ENCODE data around the gene RAE1. TPM values are rescaled to one million over a fixed set of nuclear protein-coding genes. Genes with fewer than 3 reads are reported as not detected.

Gene RAE1
- total RNA-seq, 1 experiment from 2014 or later: 34.5 TPM

DNA sequence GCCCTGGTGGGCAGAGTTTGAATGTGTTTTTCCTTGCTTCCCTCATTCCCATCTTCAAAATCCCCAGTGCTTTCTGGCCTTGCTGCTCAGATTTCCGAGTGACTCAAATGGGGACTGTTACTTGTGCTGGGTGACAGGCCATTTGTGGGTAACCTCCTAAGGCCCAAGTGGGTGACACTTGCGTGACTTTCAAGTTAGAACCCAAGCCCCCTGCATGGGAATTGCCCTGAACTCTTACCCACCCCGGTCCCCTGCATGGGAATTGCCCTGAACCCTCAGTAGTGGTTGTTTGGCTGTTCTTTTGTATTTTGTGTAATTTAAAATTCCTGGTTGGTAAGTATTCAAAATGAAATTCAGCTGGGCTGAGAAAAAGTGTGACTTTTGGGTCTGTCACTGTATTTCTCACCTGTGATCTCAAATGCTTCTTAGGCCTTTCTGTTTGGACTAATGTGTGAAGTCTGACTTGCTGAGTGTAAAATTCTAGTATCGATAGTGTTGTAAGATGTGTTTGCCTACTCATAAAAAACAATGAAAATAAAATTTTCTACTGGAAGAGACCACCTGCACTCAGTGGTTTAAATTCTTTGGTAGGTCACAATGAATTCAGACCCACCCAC is 27.7 kb downstream of the RAE1 start:
- ChIA-PET POLR2A (no interaction called here), CTCF (no interaction called here)
- intact Hi-C loops (cut with micrococcal nuclease; ENCODE audit: unreplicated experiment) (no loop called here), in situ Hi-C loops (cut with HindIII; ENCODE audit: low pct_unique_long_range_greater_than_20kb, low sequenced_read_pairs) (no loop called here)
- TF ChIP-seq SIN3A (IDR thresholded peaks at IDR 0.05; ENCODE audit: borderline replicate concordance, insufficient read depth, low read depth, low read length) (no peak), TCF7L2 (IDR thresholded peaks at IDR 0.05; ENCODE audit: low read depth, low read length) (no peak), POLR2AphosphoS5 (IDR thresholded peaks at IDR 0.05; ENCODE audit: low read depth, low read length) (no peak)
- TF ChIP-seq, protein P1, sequence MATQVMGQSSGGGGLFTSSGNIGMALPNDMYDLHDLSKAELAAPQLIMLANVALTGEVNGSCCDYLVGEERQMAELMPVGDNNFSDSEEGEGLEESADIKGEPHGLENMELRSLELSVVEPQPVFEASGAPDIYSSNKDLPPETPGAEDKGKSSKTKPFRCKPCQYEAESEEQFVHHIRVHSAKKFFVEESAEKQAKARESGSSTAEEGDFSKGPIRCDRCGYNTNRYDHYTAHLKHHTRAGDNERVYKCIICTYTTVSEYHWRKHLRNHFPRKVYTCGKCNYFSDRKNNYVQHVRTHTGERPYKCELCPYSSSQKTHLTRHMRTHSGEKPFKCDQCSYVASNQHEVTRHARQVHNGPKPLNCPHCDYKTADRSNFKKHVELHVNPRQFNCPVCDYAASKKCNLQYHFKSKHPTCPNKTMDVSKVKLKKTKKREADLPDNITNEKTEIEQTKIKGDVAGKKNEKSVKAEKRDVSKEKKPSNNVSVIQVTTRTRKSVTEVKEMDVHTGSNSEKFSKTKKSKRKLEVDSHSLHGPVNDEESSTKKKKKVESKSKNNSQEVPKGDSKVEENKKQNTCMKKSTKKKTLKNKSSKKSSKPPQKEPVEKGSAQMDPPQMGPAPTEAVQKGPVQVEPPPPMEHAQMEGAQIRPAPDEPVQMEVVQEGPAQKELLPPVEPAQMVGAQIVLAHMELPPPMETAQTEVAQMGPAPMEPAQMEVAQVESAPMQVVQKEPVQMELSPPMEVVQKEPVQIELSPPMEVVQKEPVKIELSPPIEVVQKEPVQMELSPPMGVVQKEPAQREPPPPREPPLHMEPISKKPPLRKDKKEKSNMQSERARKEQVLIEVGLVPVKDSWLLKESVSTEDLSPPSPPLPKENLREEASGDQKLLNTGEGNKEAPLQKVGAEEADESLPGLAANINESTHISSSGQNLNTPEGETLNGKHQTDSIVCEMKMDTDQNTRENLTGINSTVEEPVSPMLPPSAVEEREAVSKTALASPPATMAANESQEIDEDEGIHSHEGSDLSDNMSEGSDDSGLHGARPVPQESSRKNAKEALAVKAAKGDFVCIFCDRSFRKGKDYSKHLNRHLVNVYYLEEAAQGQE (IDR thresholded peaks at IDR 0.05; ENCODE audit: insufficient read depth in 1 of 2, low read depth in 2 of 2, low read length in 1 of 2): no peak
- TF ChIP-seq, protein P2, sequence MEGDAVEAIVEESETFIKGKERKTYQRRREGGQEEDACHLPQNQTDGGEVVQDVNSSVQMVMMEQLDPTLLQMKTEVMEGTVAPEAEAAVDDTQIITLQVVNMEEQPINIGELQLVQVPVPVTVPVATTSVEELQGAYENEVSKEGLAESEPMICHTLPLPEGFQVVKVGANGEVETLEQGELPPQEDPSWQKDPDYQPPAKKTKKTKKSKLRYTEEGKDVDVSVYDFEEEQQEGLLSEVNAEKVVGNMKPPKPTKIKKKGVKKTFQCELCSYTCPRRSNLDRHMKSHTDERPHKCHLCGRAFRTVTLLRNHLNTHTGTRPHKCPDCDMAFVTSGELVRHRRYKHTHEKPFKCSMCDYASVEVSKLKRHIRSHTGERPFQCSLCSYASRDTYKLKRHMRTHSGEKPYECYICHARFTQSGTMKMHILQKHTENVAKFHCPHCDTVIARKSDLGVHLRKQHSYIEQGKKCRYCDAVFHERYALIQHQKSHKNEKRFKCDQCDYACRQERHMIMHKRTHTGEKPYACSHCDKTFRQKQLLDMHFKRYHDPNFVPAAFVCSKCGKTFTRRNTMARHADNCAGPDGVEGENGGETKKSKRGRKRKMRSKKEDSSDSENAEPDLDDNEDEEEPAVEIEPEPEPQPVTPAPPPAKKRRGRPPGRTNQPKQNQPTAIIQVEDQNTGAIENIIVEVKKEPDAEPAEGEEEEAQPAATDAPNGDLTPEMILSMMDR (IDR thresholded peaks at IDR 0.05): no peak
- H3K27me3 ChIP-seq (ENCODE audit: control insufficient read depth, insufficient read depth, low read length): no peaks in the 10 kb centered on the region
- DNase-seq (ENCODE audit: low read depth, low spot score): no peak
- no peak overlapping the region for H3K27ac ChIP-seq (ENCODE audit: low read length)
- no peaks in the 10 kb centered on the region for H3K4me1 ChIP-seq (ENCODE audit: control insufficient read depth, insufficient read depth, low read length)
- H3K4me3 ChIP-seq (ENCODE audit: low read depth in 2 of 2, low read length in 2 of 2): no peak overlapping the region
- H3K9me3 ChIP-seq (ENCODE audit: control insufficient read depth, insufficient read depth, low read depth, low read length): no peaks in the 10 kb centered on the region
- H3K36me3 ChIP-seq (ENCODE audit: control insufficient read depth, insufficient read depth, low read length): peaks cover 3% of the 10 kb centered on the region
- no TSS peak for BruUV-seq (replicated peaks)
- no peak for ATAC-seq

DNA sequence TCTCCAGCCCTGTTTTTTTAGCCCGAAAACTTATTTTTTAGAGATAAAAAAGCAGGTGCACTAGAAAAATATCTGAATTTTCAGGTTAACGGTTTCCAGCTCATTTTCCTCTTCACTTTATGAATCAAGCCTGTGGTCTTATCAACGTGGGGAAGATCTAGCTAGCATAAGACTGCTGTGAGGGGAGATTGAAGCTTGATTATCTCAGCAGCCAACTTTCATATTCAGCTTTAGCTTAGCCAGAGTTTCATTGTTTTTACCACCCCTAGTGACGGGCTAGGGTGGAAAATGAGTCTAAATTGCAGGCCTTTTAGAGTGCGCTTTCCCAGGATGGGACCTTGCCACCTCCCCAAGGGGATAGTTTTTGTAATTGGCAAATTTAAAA is 28.2 kb downstream of the RAE1 start:
- peaks cover 3% of the 10 kb centered on the region for H3K36me3 ChIP-seq (ENCODE audit: control insufficient read depth, insufficient read depth, low read length)
- intact Hi-C loops (cut with micrococcal nuclease; ENCODE audit: unreplicated experiment): no loop called here
- CTCF ChIA-PET: no interaction called here
- ATAC-seq (no peak), DNase-seq (ENCODE audit: low read depth, low spot score) (no peak)
- no peak overlapping the region for H3K4me3 ChIP-seq (ENCODE audit: low read depth in 2 of 2, low read length in 2 of 2)
- BruUV-seq (replicated peaks): no TSS peak
- POLR2A ChIA-PET: no interaction called here
- H3K27ac ChIP-seq (ENCODE audit: low read length): no peak overlapping the region
- H3K27me3 ChIP-seq (ENCODE audit: control insufficient read depth, insufficient read depth, low read length): no peaks in the 10 kb centered on the region
- H3K9me3 ChIP-seq (ENCODE audit: control insufficient read depth, insufficient read depth, low read depth, low read length): no peaks in the 10 kb centered on the region
- H3K4me1 ChIP-seq (ENCODE audit: control insufficient read depth, insufficient read depth, low read length): no peaks in the 10 kb centered on the region
- TF ChIP-seq TCF7L2 (IDR thresholded peaks at IDR 0.05; ENCODE audit: low read depth, low read length) (no peak), SIN3A (IDR thresholded peaks at IDR 0.05; ENCODE audit: borderline replicate concordance, insufficient read depth, low read depth, low read length) (no peak), POLR2AphosphoS5 (IDR thresholded peaks at IDR 0.05; ENCODE audit: low read depth, low read length) (no peak)
- TF ChIP-seq, protein P1 (IDR thresholded peaks at IDR 0.05; ENCODE audit: insufficient read depth in 1 of 2, low read depth in 2 of 2, low read length in 1 of 2): no peak
- TF ChIP-seq, protein P2 (IDR thresholded peaks at IDR 0.05): no peak
- in situ Hi-C loops (cut with HindIII; ENCODE audit: low pct_unique_long_range_greater_than_20kb, low sequenced_read_pairs): no loop called here
